ENCODE data around the gene MYO7B.

The MYO7B gene

GRCh38 chr2:127670055-127670956, 134.8 kb downstream of the MYO7B start:
- no peak for DNase-seq

GRCh38 chr2:127670957-127671290, 135.4 kb downstream of the MYO7B start:
- DNase-seq = no peak

- no peak for DNase-seq
Measured at GRCh38 chr2:127671557-127672302, 136.2 kb downstream of the MYO7B start.

GRCh38 chr2:127672341-127673224, 137.1 kb downstream of the MYO7B start:
- no peak for DNase-seq

- no peak for DNase-seq
Measured at GRCh38 chr2:127673291-127674069, 138.0 kb downstream of the MYO7B start.

- DNase-seq = no peak
Measured at GRCh38 chr2:127674241-127675209, 139.0 kb downstream of the MYO7B start.

GRCh38 chr2:127675331-127676261, 140.1 kb downstream of the MYO7B start, which contains the start of gene LIMS2:
Gene LIMS2 (minus strand): TSS chr2:127675530. CDS start chr2:127675024, 506 bp downstream.
- no peak for DNase-seq

GRCh38 chr2:127676906-127677305, 141.4 kb downstream of the MYO7B start:
- DNase-seq = no peak

GRCh38 chr2:127678531-127678930, 143.0 kb downstream of the MYO7B start:
- no peak for DNase-seq

GRCh38 chr2:127678991-127679390, 143.5 kb downstream of the MYO7B start:
- no peak for DNase-seq

- DNase-seq = no peak
Measured at GRCh38 chr2:127679680-127680361, 144.3 kb downstream of the MYO7B start.

GRCh38 chr2:127680706-127681287, 145.3 kb downstream of the MYO7B start:
- DNase-seq = no peak

GRCh38 chr2:127681288-127681804, 145.9 kb downstream of the MYO7B start:
- no peak for DNase-seq

GRCh38 chr2:127681976-127682857, 146.7 kb downstream of the MYO7B start:
- DNase-seq = no peak

- no peak for DNase-seq
Measured at GRCh38 chr2:127683056-127683455, 147.6 kb downstream of the MYO7B start.

GRCh38 chr2:127683757-127684156, 148.3 kb downstream of the MYO7B start:
- DNase-seq = no peak

GRCh38 chr2:127685410-127686080, 150.1 kb downstream of the MYO7B start:
- DNase-seq = no peak
